ENCODE data around the gene HEG1.

DNA sequence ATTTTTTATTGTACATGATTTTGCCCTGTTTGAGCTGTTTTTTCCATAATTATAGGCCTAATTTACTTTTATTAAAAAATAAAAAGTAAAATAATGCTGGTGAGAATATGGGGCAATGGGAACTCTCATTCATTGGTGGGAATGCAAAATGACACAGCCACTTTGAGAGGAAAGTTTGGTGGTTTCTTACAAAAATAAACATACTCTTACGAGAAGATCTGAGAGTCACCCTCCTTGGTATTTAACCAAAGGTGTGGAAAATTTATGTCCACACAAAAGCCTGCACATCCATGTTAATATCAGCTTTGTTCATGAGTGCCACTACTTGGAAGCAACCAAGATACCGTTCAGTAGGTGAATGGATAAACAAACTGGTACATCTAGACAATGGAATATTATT, 131.1 kb downstream of the HEG1 start:
- TF ChIP-seq, protein P1, sequence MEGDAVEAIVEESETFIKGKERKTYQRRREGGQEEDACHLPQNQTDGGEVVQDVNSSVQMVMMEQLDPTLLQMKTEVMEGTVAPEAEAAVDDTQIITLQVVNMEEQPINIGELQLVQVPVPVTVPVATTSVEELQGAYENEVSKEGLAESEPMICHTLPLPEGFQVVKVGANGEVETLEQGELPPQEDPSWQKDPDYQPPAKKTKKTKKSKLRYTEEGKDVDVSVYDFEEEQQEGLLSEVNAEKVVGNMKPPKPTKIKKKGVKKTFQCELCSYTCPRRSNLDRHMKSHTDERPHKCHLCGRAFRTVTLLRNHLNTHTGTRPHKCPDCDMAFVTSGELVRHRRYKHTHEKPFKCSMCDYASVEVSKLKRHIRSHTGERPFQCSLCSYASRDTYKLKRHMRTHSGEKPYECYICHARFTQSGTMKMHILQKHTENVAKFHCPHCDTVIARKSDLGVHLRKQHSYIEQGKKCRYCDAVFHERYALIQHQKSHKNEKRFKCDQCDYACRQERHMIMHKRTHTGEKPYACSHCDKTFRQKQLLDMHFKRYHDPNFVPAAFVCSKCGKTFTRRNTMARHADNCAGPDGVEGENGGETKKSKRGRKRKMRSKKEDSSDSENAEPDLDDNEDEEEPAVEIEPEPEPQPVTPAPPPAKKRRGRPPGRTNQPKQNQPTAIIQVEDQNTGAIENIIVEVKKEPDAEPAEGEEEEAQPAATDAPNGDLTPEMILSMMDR (conservative IDR thresholded peaks at IDR 0.05 in 1 of 2, IDR thresholded peaks at IDR 0.05 in 1 of 2; ENCODE audit: extremely low read depth in 1 of 2, insufficient read depth in 1 of 2, low read depth in 1 of 2, low read length in 2 of 2), result no peak
- no peak for TF ChIP-seq EZH2 (IDR thresholded peaks at IDR 0.05; ENCODE audit: borderline replicate concordance, low read length)

All from mammary epithelial cell (primary cell).